IPS DF 6.9 (cell line): ENCODE results near the gene NDUFB7.

Source experiments
- DNase-seq: peaks from one replicate; pipeline ENCODE4 v3.0.0-alpha.2; 2013; ENCODE audit warnings: low read depth, low spot score
- H3K27ac ChIP-seq: one replicate; pipeline ENCODE4 v1.5.1; 2013; ENCODE audit warnings: low read length, control low read depth
- H3K27me3 ChIP-seq: 2 replicates; pipeline ENCODE4 v1.6.1; 2013; ENCODE audit warnings: mild to moderate bottlenecking, low read length; ENCODE audit not compliant: control insufficient read depth, insufficient read depth
- H3K36me3 ChIP-seq: 2 replicates; pipeline ENCODE4 v1.6.1; 2013; ENCODE audit warnings: low read length; ENCODE audit not compliant: control insufficient read depth, insufficient read depth
- H3K4me1 ChIP-seq: 2 replicates; pipeline ENCODE4 v1.6.1; 2013; ENCODE audit warnings: low read length; ENCODE audit not compliant: control insufficient read depth, insufficient read depth
- H3K4me3 ChIP-seq: 2 replicates; pipeline ENCODE4 v1.5.1; 2013; ENCODE audit warnings: mild to moderate bottlenecking, low read length
- H3K9me3 ChIP-seq: 2 replicates; pipeline ENCODE4 v1.6.1; 2013; ENCODE audit warnings: low read length, inconsistent platforms; ENCODE audit not compliant: control insufficient read depth, insufficient read depth
- WGBS: extraction: QIAGEN DNeasy Blood & Tissue Kit; methylation state at CpG from one replicate; pipeline ENCODE4 v1.1.7; 2013; ENCODE audit warnings: mixed read lengths, missing lambda C conversion rate; ENCODE audit not compliant: insufficient read length, insufficient coverage; 5-methylcytosine and 5-hydroxymethylcytosine counted together

Gene NDUFB7

DNA sequence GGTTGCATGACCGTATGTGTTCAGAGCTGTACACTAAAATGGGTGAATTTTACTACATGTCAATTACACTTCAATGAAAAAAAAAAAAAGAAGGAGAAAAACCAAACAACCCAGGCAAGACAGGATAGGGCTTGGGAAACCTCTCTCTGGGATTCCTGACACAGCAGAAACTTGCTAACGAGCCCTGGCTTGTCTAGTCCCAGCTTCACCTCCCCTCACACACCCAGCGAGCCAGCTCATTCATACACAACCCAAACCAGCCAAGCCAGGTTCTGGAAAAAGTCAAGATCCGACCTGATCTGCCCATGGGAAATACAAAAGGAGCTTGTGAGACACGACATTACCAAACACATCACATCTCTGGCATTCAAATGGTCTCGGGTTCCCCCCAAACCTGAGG is 46.1 kb downstream of the NDUFB7 start:
- H3K4me1 ChIP-seq, result no peaks in the 10 kb centered on the region
- no peak overlapping the region for H3K27ac ChIP-seq
- no peaks in the 10 kb centered on the region for H3K36me3 ChIP-seq
- H3K27me3 ChIP-seq, result no peaks in the 10 kb centered on the region
- no peak for DNase-seq
- H3K9me3 ChIP-seq, result no peaks in the 10 kb centered on the region
- no CpG with 5 or more reads among the region's 6 CpGs for WGBS
- no peak overlapping the region for H3K4me3 ChIP-seq

DNA sequence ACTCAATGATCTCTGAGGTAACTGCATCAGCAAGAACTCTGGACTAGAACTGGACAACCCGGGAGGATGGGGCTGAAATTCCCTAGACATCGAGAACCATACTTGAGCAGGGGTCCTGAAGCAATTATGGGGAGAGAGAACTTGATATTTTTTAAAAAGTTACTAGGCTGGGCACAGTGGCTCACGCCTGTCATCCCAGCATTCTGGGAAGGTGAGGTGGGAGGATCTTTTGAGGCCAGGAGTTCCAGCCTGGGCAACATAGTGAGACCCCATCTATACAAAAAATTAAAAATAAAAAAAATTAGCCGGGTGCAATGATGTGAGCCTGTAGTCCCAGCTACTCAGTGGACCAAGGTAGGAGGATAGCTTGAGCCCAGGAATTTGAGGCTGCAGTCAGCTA is 51.3 kb downstream of the NDUFB7 start:
- Histone ChIP-seq H3K9me3 (no peaks in the 10 kb centered on the region), H3K4me3 (no peak overlapping the region), H3K36me3 (peaks cover under 1% of the 10 kb centered on the region; the same call in 1 of the 2 replicates), H3K27me3 (no peaks in the 10 kb centered on the region), H3K4me1 (peaks cover 6% of the 10 kb centered on the region; the same call in 1 of the 2 replicates), H3K27ac (no peak overlapping the region)
- no CpG with 5 or more reads among the region's 4 CpGs for WGBS
- DNase-seq, result no peak

- Histone ChIP-seq H3K4me1 (peaks cover 6% of the 10 kb centered on the region; the same call in 1 of the 2 replicates), H3K27me3 (no peaks in the 10 kb centered on the region), H3K36me3 (peaks cover 7% of the 10 kb centered on the region), H3K9me3 (no peaks in the 10 kb centered on the region), H3K27ac (no peak overlapping the region), H3K4me3 (no peak overlapping the region)
- no CpG with 5 or more reads among the region's 2 CpGs for WGBS
- no peak for DNase-seq
Measured at GRCh38 chr19:14519860-14520407, 51.9 kb downstream of the NDUFB7 start.

DNA sequence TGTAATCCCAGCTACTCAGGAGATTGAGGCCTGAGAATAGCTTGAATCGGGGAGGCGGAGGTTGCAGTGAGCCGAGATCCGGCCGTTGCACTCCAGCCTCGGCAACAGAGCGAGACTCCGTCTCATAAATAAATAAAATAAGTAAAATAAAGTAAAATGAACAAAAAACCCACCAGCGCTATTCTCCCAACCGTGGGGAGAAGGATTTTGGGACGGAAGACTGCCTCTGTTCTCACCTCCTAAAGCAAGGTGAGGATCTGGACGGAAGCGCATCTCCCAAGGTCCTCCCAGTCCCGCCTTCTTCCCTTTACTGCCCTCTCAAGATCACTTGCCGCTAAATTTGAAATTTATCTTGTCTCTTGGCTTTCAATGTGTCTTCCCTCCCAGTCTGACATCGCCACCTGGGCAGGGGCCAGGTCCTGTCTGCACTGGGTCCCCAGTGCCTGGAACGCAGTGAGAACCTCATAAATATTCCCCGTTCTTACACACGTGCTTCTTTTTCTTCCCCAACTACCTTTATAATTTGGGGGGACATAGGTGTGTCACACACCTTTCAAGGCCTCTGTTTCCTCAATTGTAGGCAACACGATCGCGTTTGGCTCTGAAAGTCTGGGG is 52.5 kb downstream of the NDUFB7 start:
- DNase-seq, result no peak
- Histone ChIP-seq H3K4me1 (peaks cover 6% of the 10 kb centered on the region; the same call in 1 of the 2 replicates), H3K4me3 (no peak overlapping the region), H3K27ac (no peak overlapping the region), H3K9me3 (no peaks in the 10 kb centered on the region), H3K36me3 (peaks cover 12% of the 10 kb centered on the region), H3K27me3 (no peaks in the 10 kb centered on the region)
- WGBS, result no CpG with 5 or more reads among the region's 22 CpGs

GRCh38 chr19:14517840-14518505 is 53.9 kb downstream of the NDUFB7 start, which contains the start of gene DNAJB1:
Gene DNAJB1 (minus strand): TSS chr19:14518397. CDS start chr19:14518349, 48 bp downstream.
- H3K27ac ChIP-seq, result no peak within 1 kb of the TSS
- no peak for DNase-seq
- peaks cover 6% of the 10 kb centered on the region; the same call in 1 of the 2 replicates for H3K4me1 ChIP-seq
- WGBS, result no CpG with 5 or more reads among the region's 82 CpGs
- no peaks in the 10 kb centered on the region for H3K27me3 ChIP-seq
- no peaks in the 10 kb centered on the region for H3K9me3 ChIP-seq
- peak within 1 kb of the TSS; percentile 95 for H3K4me3 ChIP-seq
- H3K36me3 ChIP-seq, result peaks cover 12% of the 10 kb centered on the region

GRCh38 chr19:14517446-14517839 is 54.4 kb downstream of the NDUFB7 start:
- H3K27ac ChIP-seq, result no peak overlapping the region

DNA sequence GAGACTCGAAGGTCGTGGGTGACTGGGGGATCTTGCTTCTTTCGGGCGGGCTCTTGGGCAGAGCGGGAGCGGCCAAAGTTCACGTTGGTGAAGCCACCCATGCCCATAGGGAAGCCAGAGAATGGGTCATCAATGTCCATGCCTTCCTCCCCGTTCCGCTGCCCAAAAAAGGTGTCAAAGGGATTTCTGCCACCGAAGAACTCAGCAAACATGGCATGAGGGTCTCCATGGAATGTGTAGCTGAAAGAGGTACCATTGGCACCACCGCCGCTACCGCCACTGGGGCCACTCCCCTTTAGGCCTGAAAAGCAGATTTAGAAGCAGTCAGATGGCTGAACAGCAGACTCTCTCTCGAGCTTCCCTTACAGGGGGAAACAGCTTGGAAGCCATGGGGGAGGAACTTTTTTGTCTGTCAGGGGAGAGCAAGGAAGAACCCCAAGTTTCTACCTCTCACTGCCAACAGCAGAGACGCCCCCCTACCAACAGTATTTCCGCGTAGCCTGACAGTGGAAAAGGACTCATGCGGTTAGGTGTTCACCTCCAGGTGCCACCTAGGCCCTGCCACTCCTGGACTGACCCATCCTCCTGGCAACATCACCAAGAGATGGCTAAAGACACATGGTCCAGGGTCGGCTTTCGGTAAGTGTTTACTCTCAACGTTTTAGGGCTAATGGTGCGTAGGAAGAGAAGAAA is 55.0 kb downstream of the NDUFB7 start:
- Histone ChIP-seq H3K4me1 (peaks cover 6% of the 10 kb centered on the region; the same call in 1 of the 2 replicates), H3K9me3 (no peaks in the 10 kb centered on the region), H3K27ac (no peak overlapping the region), H3K4me3 (peak overlapping the region; percentile 95; the same call in 1 of the 2 replicates), H3K36me3 (peaks cover 12% of the 10 kb centered on the region), H3K27me3 (no peaks in the 10 kb centered on the region)
- no CpG with 5 or more reads among the region's 22 CpGs for WGBS
- no peak for DNase-seq

More at GRCh38 chr19:14517446-14517839, 54.4 kb downstream of the NDUFB7 start:
- no CpG with 5 or more reads among the region's 32 CpGs for WGBS
- no peak for DNase-seq
- Histone ChIP-seq H3K4me3 (peak overlapping the region; percentile 95), H3K36me3 (peaks cover 12% of the 10 kb centered on the region), H3K27me3 (no peaks in the 10 kb centered on the region), H3K4me1 (peaks cover 6% of the 10 kb centered on the region; the same call in 1 of the 2 replicates), H3K9me3 (no peaks in the 10 kb centered on the region)
